Mucosa of descending colon (tissue), 3 donors: Measurements from ENCODE around the gene AKAP13. TPM values are rescaled to one million over a fixed set of nuclear protein-coding genes. Genes with fewer than 3 reads are reported as not detected.
A peak's percentile ranks its signal among the peaks of the same experiment; 100 is the strongest.

Experiments
- ATAC-seq: fragments of 200-7000 bp; cut with Tn5 transposase; one replicate; pipeline ENCODE4 v1.9.1; 2020; ENCODE audit warnings: mild to moderate bottlenecking, moderate library complexity
- DNase-seq, 3 donors: peaks; one replicate each; pipeline ENCODE4 v3.0.0-alpha.2; 2020
- H3K36me3 ChIP-seq: fragments of 200-600 bp; one replicate; pipeline ENCODE4 v1.8.0; 2021; ENCODE audit warnings: low read depth, mild to moderate bottlenecking
- H3K4me1 ChIP-seq: fragments of 200-600 bp; one replicate; pipeline ENCODE4 v1.8.0; 2021; ENCODE audit warnings: low read depth, mild to moderate bottlenecking
- H3K4me3 ChIP-seq: fragments of 200-600 bp; one replicate; pipeline ENCODE4 v1.8.0; 2021; ENCODE audit warnings: mild to moderate bottlenecking
- H3K9me3 ChIP-seq: fragments of 200-600 bp; one replicate; pipeline ENCODE4 v1.8.0; 2021; ENCODE audit warnings: mild to moderate bottlenecking
- CTCF ChIP-seq: fragments of 200-600 bp; IDR thresholded peaks from one replicate; pipeline ENCODE4 v1.8.0; 2022; ENCODE audit warnings: antibody characterized with exemption, mild to moderate bottlenecking
- intact Hi-C, 2 donors: fragments of 100-400 bp; cut with DNase I in 1 of 2; cut with micrococcal nuclease in 1 of 2; formaldehyde crosslinking; loops; one replicate each; pipeline versions ENCODE4 v1.11.0 to v1.11.1; 2022; cut with DNase I, micrococcal nuclease
- total RNA-seq, 3 donors: library from RNA; stranded (reverse); fragmentation: NEBNext Ultra II Directional in 2 of 3; extraction: Animal tissue kit (Norgen Biotek cat#: 25700) in 2 of 3; gene quantifications; one replicate each; pipeline versions ENCODE4 v1.2.1 to v1.2.4, GENCODE V29; 2021 to 2023
- donor health status: DM: no; HTN: no; CAD: no; lungs with moderate emphysema.
- donor health status: DM: no; HTN: no; CAD: no.
- donor health status: DM: no; HTN: yes; CAD: no.

Gene AKAP13
- total RNA-seq, 3 donors from 2014 or later: 141 to 173 (median 150) TPM

GRCh38 chr15:85781099-85781498 lies 400.7 kb downstream of the AKAP13 start:
- Histone ChIP-seq H3K4me3 (no peak overlapping the region), H3K9me3 (no peaks in the 10 kb centered on the region), H3K4me1 (peaks cover 4% of the 10 kb centered on the region), H3K36me3 (no peaks in the 10 kb centered on the region)
- no peak for ATAC-seq
- intact Hi-C loops: no loop called here
- DNase-seq: no peak
- TF ChIP-seq CTCF: no peak

GRCh38 chr15:85782064-85782463 lies 401.7 kb downstream of the AKAP13 start:
- intact Hi-C loops: no loop called here
- TF ChIP-seq CTCF: no peak
- Histone ChIP-seq H3K36me3 (no peaks in the 10 kb centered on the region), H3K4me3 (no peak overlapping the region), H3K4me1 (peaks cover 12% of the 10 kb centered on the region), H3K9me3 (no peaks in the 10 kb centered on the region)
- DNase-seq: no peak
- no peak for ATAC-seq

- no peaks in the 10 kb centered on the region for H3K36me3 ChIP-seq
- peak in 2 of 3 donors; percentile 68 to 78 for DNase-seq
- H3K9me3 ChIP-seq: no peaks in the 10 kb centered on the region
- peaks cover 16% of the 10 kb centered on the region for H3K4me1 ChIP-seq
- ATAC-seq: peak; percentile 75
- TF ChIP-seq CTCF: no peak
- H3K4me3 ChIP-seq: no peak overlapping the region
- intact Hi-C loops: no loop called here
These were observed 405.7 kb downstream of the AKAP13 start for GRCh38 chr15:85785887-85786780.

GRCh38 chr15:85786781-85787114 lies 406.3 kb downstream of the AKAP13 start:
- TF ChIP-seq CTCF: no peak
- no peaks in the 10 kb centered on the region for H3K36me3 ChIP-seq
- ATAC-seq: no peak
- H3K4me1 ChIP-seq: peaks cover 16% of the 10 kb centered on the region
- H3K4me3 ChIP-seq: no peak overlapping the region
- no peak for DNase-seq
- intact Hi-C loops: no loop called here
- no peaks in the 10 kb centered on the region for H3K9me3 ChIP-seq

- intact Hi-C loops: no loop called here
- peak; percentile 75 to 82 (median 81) for DNase-seq
- no peaks in the 10 kb centered on the region for H3K9me3 ChIP-seq
- H3K36me3 ChIP-seq: no peaks in the 10 kb centered on the region
- TF ChIP-seq CTCF: no peak
- peak; percentile 82 for ATAC-seq
- no peak overlapping the region for H3K4me3 ChIP-seq
- peaks cover 21% of the 10 kb centered on the region for H3K4me1 ChIP-seq
These were observed 408.5 kb downstream of the AKAP13 start for GRCh38 chr15:85788771-85789495.
